Measurements from ENCODE around the gene SNX8. TPM values are rescaled to one million over a fixed set of nuclear protein-coding genes. Genes with fewer than 3 reads are reported as not detected.

The SNX8 gene
- total RNA-seq, 2 experiments from 2014 or later: 31.7 to 36.8 TPM

GRCh38 chr7:2219136-2219535 lies 95.1 kb downstream of the SNX8 start:
- H3K9me3 Mint-ChIP-seq: no peaks in the 10 kb centered on the region
- no peak overlapping the region for H3K4me3 Mint-ChIP-seq
- peaks cover 4% of the 10 kb centered on the region for H3K4me1 Mint-ChIP-seq (ENCODE audit: low read depth)
- H3K27ac Mint-ChIP-seq: no peak overlapping the region
- ATAC-seq (no peak), DNase-seq (no peak)
- ChIA-PET POLR2A (no interaction called here), CTCF (no interaction called here)
- peaks cover 18% of the 10 kb centered on the region for H3K36me3 Mint-ChIP-seq (ENCODE audit: low read depth)
- no peaks in the 10 kb centered on the region for H3K27me3 Mint-ChIP-seq
- intact Hi-C loops (cut with micrococcal nuclease): no loop called here
- TF ChIP-seq CTCF (IDR thresholded peaks at IDR 0.05): no peak

DNA sequence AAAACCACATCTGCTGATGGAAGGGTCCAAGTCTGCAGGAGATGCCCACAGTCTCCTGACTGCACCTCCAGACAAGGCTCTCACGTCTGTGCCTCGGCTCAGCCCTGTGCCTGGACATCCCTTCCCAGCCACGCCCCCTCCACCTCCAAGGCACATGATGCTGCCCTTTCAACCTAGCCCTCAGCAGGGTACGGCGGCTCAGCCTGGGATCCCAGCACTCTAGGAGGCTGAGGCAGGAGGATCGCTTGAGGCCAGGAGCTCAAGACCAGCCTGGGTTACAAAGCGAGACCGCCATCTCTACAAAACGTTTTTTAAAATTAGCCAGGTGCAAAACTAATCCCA lies 95.8 kb downstream of the SNX8 start:
- Mint-ChIP-seq H3K27ac (no peak overlapping the region), H3K4me3 (no peak overlapping the region), H3K36me3 (ENCODE audit: low read depth) (peaks cover 18% of the 10 kb centered on the region), H3K4me1 (ENCODE audit: low read depth) (peaks cover 4% of the 10 kb centered on the region), H3K27me3 (no peaks in the 10 kb centered on the region), H3K9me3 (no peaks in the 10 kb centered on the region)
- DNase-seq: no peak
- ChIA-PET POLR2A (interaction anchor here (0.7 kb wide), 1 partner anchor 55 kb away, joined by 3 read pairs; no protein-coding TSS in a partner anchor), CTCF (no interaction called here)
- TF ChIP-seq CTCF (IDR thresholded peaks at IDR 0.05): no peak
- ATAC-seq: no peak
- intact Hi-C loops (cut with micrococcal nuclease): no loop called here

- ChIA-PET CTCF (interaction anchor here (1.0 kb wide), 1 partner anchor 18 kb away, joined by 3 read pairs; no protein-coding TSS in a partner anchor), POLR2A (interaction anchor here (0.7 kb wide), 1 partner anchor 55 kb away, joined by 3 read pairs; no protein-coding TSS in a partner anchor)
- H3K4me3 Mint-ChIP-seq: no peak overlapping the region
- no peak overlapping the region for H3K27ac Mint-ChIP-seq
- H3K9me3 Mint-ChIP-seq: no peaks in the 10 kb centered on the region
- TF ChIP-seq CTCF (IDR thresholded peaks at IDR 0.05): no peak
- DNase-seq (no peak), ATAC-seq (no peak)
- H3K4me1 Mint-ChIP-seq (ENCODE audit: low read depth): peaks cover 4% of the 10 kb centered on the region
- no peaks in the 10 kb centered on the region for H3K27me3 Mint-ChIP-seq
- peaks cover 20% of the 10 kb centered on the region for H3K36me3 Mint-ChIP-seq (ENCODE audit: low read depth)
- intact Hi-C loops (cut with micrococcal nuclease): no loop called here
Observed at GRCh38 chr7:2217716-2218443, 96.4 kb downstream of the SNX8 start.

- ATAC-seq: no peak
- no peak overlapping the region for H3K27ac Mint-ChIP-seq
- intact Hi-C loops (cut with micrococcal nuclease): no loop called here
- H3K27me3 Mint-ChIP-seq: no peaks in the 10 kb centered on the region
- H3K36me3 Mint-ChIP-seq (ENCODE audit: low read depth): peaks cover 26% of the 10 kb centered on the region
- H3K9me3 Mint-ChIP-seq: no peaks in the 10 kb centered on the region
- CTCF ChIA-PET: interaction anchor here (1.0 kb wide), 1 partner anchor 17 kb away, joined by 3 read pairs; no protein-coding TSS in a partner anchor
- peaks cover 4% of the 10 kb centered on the region for H3K4me1 Mint-ChIP-seq (ENCODE audit: low read depth)
- POLR2A ChIA-PET: no interaction called here
- no peak overlapping the region for H3K4me3 Mint-ChIP-seq
- DNase-seq: no peak
- TF ChIP-seq CTCF (IDR thresholded peaks at IDR 0.05): no peak
Observed at GRCh38 chr7:2217206-2217605, 97.0 kb downstream of the SNX8 start.

- DNase-seq (no peak), ATAC-seq (no peak)
- Mint-ChIP-seq H3K27ac (no peak overlapping the region), H3K4me1 (ENCODE audit: low read depth) (peaks cover 4% of the 10 kb centered on the region), H3K27me3 (no peaks in the 10 kb centered on the region), H3K4me3 (no peak overlapping the region), H3K36me3 (ENCODE audit: low read depth) (peaks cover 26% of the 10 kb centered on the region), H3K9me3 (no peaks in the 10 kb centered on the region)
- ChIA-PET POLR2A (no interaction called here), CTCF (interaction anchor here (0.7 kb wide), 1 partner anchor 35 kb away, joined by 3 read pairs; no protein-coding TSS in a partner anchor)
- TF ChIP-seq CTCF (IDR thresholded peaks at IDR 0.05): no peak
- intact Hi-C loops (cut with micrococcal nuclease): no loop called here
Observed at GRCh38 chr7:2215851-2216250, 98.4 kb downstream of the SNX8 start.

All from activated CD8-positive, alpha-beta T cell treated with anti-CD3 and anti-CD28 coated beads for 36 hours (primary cell).